Stimulated activated CD4-positive, alpha-beta T cell treated with anti-CD3 and anti-CD28 coated beads, Interleukin-12 subunit alpha, Interleukin-12 subunit beta, amount 100 ng/mL, for 4 hours (primary cell): ENCODE data around the gene CYTH3.

Experiments
- DNase-seq: peaks from one replicate; pipeline ENCODE4 v3.0.0-alpha.2; 2020

Gene CYTH3

DNA sequence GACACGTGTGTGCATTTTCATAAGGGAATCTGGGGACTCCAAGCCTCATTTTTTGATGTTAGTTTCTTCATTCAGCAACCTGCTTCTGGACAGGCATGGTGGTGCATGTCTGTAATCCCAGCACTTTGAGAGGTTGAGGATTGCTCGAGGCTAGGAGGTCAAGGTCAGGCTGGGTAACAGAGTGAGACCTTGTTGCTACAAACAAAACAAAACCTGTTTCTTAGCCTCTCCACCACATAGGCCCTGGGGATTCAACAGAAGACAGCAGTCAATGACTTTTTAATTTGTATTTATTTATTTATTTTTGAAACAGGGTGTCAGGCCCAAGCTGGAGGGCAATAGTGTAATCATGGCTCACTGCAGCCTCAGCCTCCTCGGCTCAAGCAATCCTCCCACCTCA lies 6.9 kb upstream of the CYTH3 start:
- no peak for DNase-seq

DNA sequence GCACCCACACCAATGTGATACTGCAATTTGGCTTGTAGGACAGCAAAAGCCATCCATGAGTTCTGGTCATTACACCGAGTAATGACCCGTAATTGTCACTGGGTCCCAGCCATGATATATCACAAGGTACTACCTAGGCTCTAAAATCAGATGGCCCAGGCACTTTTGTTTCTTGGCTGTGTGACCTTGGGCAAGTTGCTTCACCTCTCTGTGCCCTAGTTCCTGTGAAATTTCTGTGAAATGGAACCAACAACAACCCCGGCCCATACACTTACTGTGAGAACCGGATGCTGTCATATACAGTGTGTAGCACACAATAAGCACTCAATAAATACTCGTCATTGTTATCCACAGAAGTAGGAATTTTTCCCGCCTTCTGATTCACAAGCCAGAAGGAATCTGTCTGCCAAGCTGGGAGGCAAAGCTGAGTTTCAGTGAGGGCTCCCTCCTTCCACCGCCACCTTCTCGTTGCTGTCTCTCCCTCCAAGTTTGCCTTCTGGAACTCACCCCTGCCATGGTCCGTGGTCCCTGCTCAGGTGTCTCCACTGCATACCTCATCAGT lies 6.4 kb upstream of the CYTH3 start:
- no peak for DNase-seq

DNA sequence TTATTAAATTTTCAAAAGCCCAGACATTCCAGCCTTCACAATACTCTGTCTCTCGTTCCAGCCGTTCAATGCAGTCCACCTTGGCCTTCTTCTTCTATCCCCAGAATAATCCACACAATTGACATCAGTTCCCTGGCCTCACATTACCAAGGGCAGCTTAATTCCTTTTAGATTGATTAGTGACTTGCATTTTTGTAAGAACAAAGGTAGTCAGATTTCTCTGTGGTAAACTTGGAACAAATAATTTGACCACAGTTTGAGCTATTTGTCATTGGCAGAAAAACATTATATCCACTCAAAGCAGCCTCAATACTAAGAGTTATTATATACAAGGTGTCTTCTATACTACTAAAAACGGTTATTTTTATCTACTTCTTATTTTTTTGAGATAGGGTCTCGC lies 5.1 kb upstream of the CYTH3 start:
- no peak for DNase-seq

DNA sequence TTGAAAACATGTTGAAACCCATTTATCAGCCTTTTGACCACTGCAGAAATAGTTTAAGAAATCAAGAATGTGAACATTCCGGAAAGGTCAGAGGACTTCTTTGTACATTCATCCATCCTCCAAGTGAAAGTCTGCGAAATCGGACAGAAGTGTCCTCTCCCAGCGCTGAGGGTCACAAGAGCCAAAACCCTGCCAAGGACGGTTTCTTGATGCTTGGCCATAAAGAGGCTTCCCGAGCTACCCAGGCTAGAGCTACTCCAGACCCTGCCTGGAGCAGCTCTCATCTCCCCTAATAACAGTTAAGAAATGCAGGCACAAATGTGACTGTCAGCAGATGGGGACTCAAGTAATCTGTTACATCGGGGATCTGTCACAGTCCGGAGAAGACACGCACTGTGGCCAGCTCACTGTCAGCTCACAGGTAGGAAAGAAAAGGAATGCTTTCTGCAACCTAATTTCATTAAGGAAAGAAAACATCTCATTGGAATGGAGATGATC lies 4.5 kb upstream of the CYTH3 start:
- DNase-seq: no peak

DNA sequence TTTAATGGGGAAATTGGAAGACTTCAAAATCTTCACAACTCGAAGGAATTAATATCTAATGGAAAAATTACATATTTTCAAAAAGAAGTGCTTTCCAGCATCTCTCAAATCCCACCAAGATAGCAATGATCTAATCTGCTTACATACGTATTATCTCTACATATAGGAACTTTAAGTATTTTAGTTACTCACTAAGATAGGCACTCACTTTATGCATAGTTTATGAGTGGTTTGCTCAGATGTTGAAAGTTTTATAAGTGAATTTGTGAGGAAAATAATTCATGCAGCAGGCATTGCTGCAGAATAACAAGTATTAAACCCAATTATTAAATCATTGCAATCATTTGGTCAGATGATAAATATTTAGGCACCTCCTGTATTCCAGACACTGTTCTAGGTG lies 2.3 kb upstream of the CYTH3 start:
- DNase-seq: no peak

DNA sequence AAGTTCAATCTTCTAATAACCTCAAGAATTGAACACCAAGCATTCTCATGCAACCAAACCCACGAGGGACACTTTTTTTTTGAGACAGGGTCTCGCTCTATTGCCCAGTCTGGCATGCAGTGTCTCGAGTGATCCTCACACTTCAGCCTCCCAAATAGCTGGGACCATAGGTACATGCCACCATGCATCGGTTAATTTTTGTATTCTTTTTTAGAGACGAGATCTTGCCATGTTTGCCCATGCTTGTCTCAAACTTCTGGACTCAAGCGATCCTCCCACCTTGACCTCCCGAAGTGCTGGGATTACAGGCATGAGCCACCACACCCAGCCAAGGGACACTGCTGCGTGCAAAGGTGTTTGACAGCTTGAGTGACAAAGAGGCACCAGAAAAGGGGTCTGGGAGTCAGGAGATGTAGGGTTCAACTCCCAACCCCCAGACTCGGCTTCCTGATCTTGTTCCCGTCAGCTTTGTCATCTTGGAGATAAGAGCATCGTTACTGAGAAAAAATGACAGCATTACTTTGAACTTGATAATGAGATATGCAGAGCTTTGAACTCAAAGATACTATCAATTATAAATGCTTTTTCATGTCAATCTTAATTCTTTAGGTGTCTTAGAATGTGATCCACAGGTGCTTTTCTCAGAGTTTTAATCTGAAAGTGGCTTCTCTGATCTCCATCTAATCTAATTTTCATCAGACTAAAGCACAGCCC lies 1.6 kb upstream of the CYTH3 start:
- DNase-seq: no peak

DNA sequence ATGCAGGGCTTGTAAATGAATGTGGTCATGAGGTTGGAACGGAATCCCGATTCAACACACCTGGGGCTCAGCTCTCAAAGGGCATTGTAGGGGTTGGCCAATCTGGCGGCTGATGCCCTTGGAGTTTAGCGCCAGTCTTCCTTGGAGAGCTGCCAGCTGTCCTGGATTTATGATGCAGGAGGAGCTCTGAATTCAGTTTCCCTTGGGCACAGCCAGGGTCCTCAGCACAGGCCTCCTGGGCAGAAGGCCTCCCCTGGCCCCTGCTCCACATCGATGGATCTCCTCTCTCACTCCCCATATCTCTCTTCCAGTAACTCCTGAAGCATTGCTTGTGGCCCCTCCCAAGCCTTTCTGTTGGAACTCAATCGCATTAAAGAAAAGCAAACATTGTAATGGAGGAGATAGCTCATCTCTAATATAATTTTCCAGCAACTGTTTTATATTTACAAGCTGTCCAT lies 985 bp upstream of the CYTH3 start:
- no peak for DNase-seq

DNA sequence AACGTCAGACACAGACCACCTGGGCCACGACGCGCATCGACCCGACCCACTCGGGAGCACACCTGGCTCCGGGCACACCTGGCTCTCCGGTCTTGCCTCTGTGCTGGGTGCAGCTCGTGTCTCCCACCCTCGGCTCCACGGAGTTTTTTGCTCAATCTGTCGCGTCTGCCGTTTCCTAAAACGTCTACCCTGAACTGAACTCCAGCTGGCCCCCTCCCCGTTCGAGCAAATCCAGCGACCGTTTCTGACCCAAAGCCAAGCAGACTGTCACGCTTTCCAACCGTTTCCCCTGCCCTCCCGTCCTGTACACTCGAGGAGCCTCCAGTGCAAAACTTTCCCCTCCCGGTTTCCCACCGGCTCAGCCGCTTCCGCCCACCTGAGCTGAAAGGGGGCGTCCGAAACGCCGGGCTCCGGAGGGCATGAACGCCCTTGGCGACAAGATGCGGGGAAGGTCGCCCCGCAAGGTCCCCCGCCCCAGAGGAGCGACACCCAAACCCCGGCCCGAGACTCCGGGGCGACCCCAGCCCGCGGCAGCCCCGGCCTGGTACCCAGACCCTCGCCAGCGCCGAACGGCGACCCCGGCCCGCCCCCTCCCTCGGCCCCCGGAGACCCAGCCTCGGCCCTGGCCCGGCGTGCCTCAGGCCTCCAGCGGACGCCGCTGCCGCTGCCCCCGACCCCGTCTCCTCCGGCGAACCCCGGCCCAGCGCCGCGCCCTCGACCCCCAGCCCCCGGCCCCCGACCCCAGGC lies 557 bp downstream of the CYTH3 start:
- peak; percentile 10 for DNase-seq

DNA sequence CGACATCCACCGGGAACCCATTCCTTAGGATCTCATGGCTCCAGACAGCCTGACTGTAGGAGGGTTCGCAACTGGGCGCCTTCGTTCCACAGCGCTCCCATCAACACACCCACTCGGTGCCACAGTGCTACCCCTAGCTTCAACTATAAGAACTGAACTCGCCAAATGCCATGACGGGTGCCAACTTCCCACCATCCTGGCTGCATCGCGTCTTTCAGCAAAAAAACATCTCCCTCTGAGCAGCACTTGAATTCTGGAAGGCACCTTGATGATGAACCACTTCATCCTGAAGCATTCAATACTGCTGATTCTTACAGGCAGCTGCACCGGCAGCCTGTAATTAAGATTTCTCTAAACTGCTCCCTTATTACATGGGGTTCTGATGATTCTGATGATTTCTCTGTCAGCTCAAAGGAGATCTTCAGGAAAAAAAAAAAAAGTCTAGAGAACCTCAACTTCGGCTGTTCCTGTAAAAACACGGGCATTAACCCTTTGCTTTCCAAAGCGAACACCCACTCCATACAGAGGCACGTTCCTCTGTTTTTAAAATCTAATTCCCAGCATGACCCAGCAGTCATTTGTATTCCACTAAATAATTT lies 1.3 kb downstream of the CYTH3 start:
- DNase-seq: peak; percentile 32

DNA sequence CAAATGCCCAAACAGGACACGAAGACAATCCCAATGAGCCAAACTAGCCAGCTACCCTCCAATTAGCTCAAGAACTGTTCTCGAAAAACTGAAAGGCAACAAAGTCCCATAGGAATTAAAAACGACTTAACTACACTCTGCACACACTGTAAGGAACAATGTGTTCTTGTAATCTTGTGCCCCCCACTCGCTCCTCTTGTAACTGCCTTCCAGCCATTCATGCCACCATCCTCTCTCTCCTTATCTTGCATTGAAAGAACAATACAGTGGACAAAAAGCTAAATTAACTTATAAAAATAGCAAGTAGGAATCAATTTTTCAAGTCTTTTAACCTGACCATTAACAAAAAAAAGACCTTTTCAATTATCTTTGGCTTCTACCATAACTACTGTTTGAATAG lies 2.9 kb downstream of the CYTH3 start:
- DNase-seq: no peak

DNA sequence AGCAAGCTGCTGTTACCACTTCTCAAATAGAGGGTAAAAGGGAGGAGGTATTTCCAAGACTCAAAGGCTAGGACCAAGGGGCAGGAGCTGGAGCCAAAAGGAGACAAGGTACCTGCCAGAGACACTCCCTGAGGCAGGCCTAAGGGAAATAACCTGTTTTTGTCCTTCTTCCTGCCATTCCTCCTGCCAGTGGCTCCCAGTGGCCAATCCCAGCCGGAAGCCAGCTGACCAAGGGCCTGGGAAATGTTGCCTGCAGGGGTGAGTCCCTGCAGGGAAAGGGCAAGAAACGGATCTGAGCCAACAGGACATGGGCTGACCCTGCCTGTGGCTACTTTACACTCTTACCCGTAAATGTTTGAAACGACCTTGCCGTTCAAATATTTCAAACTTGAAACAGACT lies 3.5 kb downstream of the CYTH3 start:
- no peak for DNase-seq

DNA sequence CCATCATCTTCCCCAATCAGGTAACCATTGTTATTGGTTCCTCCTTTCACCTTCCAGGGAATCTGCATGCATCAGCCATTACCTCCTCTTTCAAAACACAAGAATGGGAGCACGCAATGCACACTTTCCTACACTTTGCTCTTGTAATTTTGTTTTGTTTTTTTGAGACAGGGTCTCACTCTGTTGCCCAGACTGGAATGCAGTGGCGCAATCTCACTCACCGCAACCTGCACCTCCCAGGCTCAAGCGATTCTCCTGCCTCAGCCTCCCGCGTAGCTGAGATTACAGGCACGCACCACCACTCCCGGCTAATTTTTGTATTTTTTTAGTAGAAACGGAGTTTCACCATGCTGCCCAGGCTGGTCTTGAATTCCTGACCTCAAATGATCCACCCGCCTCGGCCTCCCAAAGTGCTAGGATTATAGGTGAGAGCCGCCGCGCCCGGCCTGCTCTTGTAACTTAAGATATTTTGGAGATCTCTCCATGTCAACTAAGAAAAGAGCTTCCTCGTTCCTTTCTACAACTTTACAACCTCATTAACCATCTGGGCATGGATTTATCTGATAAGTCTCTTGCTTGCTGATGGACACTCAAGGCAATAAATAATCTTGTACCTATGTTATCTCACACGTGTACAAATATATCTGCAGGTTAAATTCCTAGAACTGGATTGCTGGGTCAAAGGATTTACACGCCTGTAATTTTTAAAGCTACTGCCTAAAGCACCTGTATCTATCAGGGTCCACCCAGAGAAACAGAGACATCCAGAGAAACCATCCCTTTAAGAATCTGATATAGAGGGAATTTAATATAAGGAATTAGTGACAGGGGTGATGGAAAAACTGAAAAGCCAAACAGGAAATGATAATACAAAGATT lies 4.2 kb downstream of the CYTH3 start:
- no peak for DNase-seq

DNA sequence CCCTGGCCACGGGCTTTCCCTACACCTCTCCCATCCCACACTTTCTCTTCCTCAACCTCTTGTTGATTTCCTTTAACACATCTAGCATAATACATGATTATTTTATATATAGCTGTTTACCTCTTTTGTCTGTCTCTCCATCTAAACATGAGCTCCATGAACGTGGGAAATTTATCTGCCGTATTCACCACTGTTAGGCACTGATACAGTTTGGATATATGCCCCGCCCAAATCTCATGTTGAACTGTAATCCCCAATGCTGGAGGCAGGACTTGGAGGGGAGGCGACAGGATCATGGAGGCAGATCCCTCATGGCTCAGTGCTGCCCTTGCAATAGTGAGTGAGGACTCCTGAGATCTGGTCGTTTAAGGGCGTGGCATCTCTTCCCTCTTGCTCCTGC lies 5.7 kb downstream of the CYTH3 start:
- no peak for DNase-seq

DNA sequence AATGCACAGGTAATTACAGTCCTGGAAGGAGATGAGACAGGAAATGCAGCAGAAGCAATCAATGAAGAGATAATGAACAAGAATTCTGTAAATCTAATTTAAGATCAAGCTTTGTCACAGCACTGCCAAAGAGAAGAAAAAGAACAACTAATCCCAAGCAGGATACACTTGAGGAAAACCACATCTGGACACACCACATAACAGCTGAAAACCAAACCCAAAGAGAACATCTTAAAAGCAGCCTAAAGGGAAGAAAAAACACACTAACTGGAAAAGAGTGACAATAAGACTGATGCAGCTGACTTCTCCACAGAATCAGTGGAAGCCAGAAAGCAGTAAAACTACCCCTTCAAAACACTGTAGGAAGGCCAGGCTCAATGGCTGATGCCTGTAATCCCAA lies 10.2 kb downstream of the CYTH3 start:
- DNase-seq: no peak

DNA sequence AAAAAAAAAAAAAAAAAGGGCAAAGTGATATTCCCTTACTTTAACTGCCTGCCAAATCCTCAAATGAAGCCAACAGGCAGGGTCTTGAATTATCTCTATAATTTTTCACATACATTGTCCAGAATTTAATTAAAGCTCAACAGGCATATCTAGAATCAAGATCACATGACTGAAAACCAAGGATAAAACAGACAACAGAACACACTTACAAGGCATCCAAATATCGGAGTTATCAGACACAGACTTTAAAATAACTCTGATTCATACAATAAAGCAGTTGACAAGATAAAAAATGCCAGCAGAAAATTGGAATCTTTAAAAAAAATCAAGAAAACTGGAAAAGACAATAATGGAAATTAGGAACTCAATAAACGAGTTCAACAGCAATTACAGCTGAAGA lies 10.7 kb downstream of the CYTH3 start:
- DNase-seq: no peak

DNA sequence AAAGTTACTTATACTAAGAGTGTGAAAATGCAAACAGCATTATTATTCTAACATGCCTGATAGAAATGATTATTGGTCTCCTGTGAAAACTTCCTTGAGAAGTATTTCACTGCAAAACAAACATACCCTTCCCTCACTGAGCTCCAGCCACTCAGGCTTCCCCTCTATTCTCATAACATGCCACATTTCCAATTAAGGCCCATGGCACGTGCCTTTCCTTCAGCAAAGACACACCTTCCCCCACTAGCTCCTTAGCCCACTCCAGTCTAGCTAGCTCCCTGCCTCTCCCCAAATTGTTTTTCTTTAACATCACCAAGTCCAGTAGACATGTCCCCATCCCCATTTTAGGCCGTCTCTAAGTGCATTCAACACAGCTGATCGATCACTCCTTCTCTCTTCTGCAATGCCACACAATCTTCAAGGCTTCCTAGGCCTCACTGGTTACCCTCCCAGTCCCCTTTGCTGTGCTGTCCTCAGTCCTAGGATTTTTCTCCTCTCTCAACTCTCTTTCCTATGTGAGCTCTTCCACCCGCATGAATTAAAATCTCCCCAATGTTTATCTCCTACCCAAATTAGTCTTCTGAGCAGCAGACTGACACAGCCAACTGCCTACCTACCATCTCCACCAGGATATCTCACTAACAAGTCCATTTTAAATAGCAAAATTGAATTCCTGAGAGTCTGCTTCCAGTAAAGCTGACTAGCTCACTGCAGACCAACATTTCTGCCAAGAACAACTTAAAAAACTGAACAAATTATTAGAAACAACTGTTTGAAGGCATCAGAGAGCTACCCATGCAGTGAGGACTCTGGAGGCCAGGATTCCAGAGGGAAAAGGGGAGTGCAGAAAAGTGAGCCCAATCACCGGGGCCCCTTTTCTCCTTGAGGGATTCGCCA lies 11.9 kb downstream of the CYTH3 start:
- no peak for DNase-seq

DNA sequence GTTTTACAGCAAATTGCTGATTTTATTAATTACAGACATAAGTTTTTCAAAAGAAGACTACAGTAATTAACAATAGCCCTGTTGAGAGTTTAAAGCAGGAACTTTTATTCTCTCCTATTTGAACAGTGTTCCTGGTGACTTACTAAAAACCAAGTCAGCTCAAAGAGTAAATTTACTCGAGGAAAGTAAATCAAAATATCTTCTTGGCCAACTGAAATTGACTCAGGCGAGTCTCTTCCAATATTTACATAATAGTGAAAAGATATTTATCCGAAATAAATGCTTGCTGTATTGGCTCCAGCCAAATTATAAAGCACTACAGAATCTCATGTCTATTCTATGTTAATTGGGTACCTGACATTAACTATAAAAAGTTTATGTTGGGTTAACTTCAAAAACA lies 13.2 kb downstream of the CYTH3 start:
- no peak for DNase-seq

DNA sequence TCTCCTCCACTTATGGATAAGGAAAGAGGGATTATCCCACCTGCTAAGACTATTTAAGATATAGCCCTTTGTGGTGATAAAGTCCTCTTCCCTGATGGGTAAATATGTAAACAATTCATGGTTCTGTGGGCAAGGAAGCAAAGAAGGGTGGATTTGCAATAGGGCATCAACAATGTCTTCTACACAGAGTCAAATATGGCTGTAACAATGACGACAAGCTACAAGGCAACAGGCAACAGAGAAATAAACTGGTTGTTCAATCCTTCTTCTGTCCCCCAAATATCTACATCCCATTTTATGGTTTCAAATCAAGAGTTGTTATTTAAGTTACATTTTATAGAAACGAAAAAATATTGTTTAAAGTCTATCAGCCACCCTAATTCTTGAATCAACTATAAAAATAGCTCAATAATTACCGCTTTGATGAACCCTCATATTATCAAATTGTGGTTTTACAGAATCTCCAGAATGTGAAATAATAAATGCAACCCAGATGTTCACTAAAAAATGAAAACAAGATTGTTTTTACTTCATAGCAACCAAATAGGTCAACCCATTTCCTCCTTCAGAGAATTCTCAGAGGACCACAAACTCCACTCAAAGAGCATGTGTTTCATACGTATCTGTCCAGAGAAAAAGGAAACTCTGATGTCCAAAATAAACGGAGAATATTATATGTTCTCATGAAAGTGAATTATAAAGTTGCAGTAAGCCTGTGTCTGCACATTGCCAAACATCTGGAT lies 13.8 kb downstream of the CYTH3 start:
- no peak for DNase-seq

DNA sequence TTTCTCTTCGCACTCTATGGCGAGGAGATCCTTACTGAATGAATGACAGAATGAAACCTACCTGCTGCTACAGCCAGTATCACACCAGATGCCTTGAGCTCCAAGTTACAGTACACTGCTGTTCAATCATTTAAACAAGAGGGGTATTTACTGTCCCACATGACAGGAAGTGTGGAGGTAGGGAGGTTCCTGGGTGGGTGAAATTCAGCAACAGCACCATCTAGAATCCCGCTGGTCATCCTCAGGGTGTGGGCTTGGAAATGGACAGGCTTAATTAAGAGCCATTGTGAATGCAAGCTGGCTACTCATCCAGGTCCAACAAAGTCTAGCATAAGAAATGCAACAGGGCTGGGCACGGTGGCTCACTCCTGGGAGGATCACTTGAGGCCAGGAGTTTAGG lies 14.7 kb downstream of the CYTH3 start:
- DNase-seq: no peak

DNA sequence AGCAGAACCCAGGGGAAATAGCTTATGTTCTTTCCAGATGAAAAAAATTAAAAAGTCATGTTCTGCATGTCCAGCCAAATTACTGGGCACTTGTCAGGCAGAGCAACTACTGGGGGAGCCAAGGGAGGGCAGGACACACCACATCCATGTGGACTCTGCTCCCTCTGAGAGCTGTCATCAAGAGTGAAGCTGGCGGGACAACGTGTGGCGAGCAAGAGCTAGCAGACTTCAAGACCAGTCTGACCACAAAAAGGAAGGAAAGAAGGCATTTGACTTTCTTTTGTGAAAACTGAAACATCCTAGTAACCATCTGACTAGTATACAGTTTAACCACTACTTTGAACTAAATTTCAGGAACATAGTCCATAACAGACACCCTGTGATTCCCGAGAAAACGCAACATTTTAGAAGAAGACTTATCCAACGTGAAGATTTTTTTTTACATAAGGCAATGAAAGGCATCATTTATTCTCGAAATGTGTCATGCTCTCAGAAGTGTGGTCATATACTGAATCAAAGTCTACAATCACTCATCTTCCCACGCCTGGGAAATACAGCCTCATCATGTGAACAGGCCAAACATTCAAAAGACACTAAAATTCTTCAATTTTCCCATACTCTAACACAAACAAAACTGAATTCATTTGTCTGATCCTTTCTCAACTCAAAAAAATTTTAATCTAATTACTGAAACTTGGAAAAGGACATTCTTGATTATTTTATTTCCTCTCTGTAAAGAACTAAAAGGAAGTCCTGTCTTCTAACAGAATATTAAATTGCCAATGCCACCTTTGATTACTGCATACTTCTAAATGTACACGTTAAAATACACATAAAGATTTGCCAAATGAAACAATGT lies 15.5 kb downstream of the CYTH3 start:
- DNase-seq: no peak
